Thyroid gland (tissue), 4 donors: Measurements from ENCODE around the gene TMEM117. TPM values are rescaled to one million over a fixed set of nuclear protein-coding genes. Genes with fewer than 3 reads are reported as not detected.

Experiments used
- DNase-seq, 2 donors: peaks; one replicate each; pipeline ENCODE4 v3.0.0-alpha.2; 2019
- H3K27ac ChIP-seq, 3 donors: fragments of 200-600 bp; sonication (generic); 1 replicate in 2 of 3; 2 replicates in 1 of 3; pipeline ENCODE4 v1.5.1; 2016 to 2019; ENCODE audit warnings: mild to moderate bottlenecking in 1 of 3, moderate library complexity in 1 of 3
- H3K27me3 ChIP-seq: fragments of 200-600 bp; sonication (generic); one replicate; pipeline ENCODE4 v1.5.1; 2019
- H3K36me3 ChIP-seq, 2 donors: fragments of 200-600 bp; sonication (generic); one replicate each; pipeline ENCODE4 v1.5.1; 2016 to 2019
- H3K4me1 ChIP-seq, 2 donors: fragments of 200-600 bp; sonication (generic); one replicate each; pipeline ENCODE4 v1.5.1; 2017 to 2019
- H3K4me3 ChIP-seq, 3 donors: fragments of 200-600 bp; sonication (generic); replicated peaks in 1 of 3; 1 replicate in 2 of 3; 2 replicates in 1 of 3; pipeline ENCODE4 v1.5.1; 2016; ENCODE audit warnings: mild to moderate bottlenecking in 1 of 3
- H3K9me3 ChIP-seq: fragments of 200-600 bp; sonication (generic); one replicate; pipeline ENCODE4 v1.5.1; 2017
- POLR2A ChIP-seq, 2 donors: fragments of 450-650 bp; IDR thresholded peaks; one replicate each; pipeline ENCODE4 v1.6.1; 2017; ENCODE audit warnings: antibody characterized with exemption in 2 of 2, mild to moderate bottlenecking in 2 of 2, moderate library complexity in 1 of 2
- WGBS, 2 donors: methylation state at CpG; one replicate each; pipeline ENCODE4 v1.1.5; 2017; 5-methylcytosine and 5-hydroxymethylcytosine counted together
- intact Hi-C: fragments of 100-400 bp; cut with DNase I; formaldehyde crosslinking; loops from one replicate; pipeline ENCODE4 v1.15.1; 2023
- total RNA-seq, 4 donors: library from RNA; depleted of rRNA; stranded (reverse); fragments of >200 nt; gene quantifications; one replicate each; pipeline ENCODE4 v1.2.3, GENCODE V29; 2016
- TF ChIP-seq, protein P1 (sequence below), 6 experiments: fragments of 200-600 bp in 3 of 6; fragments of 450-650 bp in 3 of 6; sonication (generic) in 3 of 6; IDR thresholded peaks; one replicate each; pipeline ENCODE4 v1.5.1; 2016 to 2019; ENCODE audit warnings: antibody characterized with exemption in 6 of 6, mild to moderate bottlenecking in 2 of 6, inconsistent platforms in 1 of 6, moderate library complexity in 1 of 6

TMEM117 gene
- total RNA-seq, 4 donors from 2014 or later = 18.9 to 32.4 (median 24.7) TPM

DNA sequence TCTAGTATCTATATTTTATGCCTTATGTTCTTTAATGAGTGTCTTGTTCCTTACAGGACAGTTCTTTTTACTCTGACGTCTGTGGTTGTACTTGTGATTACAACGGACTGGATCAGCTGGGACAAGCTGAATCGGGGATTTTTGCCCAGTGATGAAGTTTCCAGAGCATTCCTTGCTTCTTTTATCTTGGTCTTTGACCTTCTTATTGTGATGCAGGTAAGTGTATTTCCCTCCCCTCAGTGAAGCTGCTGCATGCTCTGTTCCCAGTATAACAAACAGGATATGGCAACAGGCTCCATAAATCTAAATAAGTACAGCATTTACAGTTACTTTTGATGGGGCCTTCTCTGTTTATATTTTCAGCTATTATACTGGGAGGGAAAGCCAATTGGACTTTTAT lies 463.6 kb downstream of the TMEM117 start:
- Histone ChIP-seq H3K27ac (no peak overlapping the region), H3K9me3 (no peaks in the 10 kb centered on the region), H3K4me3 (no peak overlapping the region), H3K27me3 (no peaks in the 10 kb centered on the region), H3K4me1 (no peaks in the 10 kb centered on the region), H3K36me3 (no peaks in the 10 kb centered on the region)
- TF ChIP-seq, protein P1, sequence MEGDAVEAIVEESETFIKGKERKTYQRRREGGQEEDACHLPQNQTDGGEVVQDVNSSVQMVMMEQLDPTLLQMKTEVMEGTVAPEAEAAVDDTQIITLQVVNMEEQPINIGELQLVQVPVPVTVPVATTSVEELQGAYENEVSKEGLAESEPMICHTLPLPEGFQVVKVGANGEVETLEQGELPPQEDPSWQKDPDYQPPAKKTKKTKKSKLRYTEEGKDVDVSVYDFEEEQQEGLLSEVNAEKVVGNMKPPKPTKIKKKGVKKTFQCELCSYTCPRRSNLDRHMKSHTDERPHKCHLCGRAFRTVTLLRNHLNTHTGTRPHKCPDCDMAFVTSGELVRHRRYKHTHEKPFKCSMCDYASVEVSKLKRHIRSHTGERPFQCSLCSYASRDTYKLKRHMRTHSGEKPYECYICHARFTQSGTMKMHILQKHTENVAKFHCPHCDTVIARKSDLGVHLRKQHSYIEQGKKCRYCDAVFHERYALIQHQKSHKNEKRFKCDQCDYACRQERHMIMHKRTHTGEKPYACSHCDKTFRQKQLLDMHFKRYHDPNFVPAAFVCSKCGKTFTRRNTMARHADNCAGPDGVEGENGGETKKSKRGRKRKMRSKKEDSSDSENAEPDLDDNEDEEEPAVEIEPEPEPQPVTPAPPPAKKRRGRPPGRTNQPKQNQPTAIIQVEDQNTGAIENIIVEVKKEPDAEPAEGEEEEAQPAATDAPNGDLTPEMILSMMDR (IDR thresholded peaks at IDR 0.05) = no peak
- no peak for TF ChIP-seq POLR2A (IDR thresholded peaks at IDR 0.05)
- intact Hi-C loops = no loop called here
- DNase-seq = no peak
- 71 to 81% methylated on average over 3 of the region's 3 CpGs for WGBS, 2 donors

DNA sequence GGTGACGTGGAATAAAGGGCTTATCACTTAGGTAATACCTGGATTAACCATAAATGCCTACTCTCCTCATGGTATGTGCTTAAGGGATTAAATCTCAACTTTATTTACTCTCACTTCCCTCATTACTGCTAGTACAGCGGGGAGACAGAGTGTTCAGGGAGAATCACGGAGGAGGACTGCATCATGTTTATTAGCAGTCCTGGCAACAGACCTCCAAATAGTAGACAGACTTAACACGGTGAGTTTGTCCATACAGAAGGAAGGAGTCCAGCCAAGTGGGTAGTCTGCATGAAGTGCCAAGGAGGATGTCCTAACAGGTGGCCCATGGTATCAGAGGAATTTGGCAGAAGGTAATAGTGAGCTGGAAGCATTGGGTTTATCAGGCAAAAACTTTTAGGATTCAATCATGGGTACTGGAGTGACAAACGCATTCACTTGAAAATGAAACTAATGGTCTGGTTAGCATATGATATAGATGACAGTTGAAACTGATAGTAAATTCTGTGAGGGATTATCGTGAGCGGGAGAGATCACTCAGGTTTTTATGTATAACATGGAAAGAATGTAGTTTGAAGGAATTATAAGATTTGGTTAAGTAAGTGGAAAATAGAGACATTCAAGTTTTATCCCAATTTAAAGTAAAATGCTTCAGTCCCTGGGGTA lies 471.8 kb downstream of the TMEM117 start:
- no peaks in the 10 kb centered on the region for H3K4me1 ChIP-seq
- no peak overlapping the region for H3K4me3 ChIP-seq
- WGBS, 2 donors = 90% methylated on average over 7 of the region's 7 CpGs
- DNase-seq = no peak
- intact Hi-C loops = no loop called here
- TF ChIP-seq POLR2A (IDR thresholded peaks at IDR 0.05) = no peak
- H3K27ac ChIP-seq = no peak overlapping the region
- H3K36me3 ChIP-seq = no peaks in the 10 kb centered on the region
- H3K27me3 ChIP-seq = no peaks in the 10 kb centered on the region
- H3K9me3 ChIP-seq = no peaks in the 10 kb centered on the region

DNA sequence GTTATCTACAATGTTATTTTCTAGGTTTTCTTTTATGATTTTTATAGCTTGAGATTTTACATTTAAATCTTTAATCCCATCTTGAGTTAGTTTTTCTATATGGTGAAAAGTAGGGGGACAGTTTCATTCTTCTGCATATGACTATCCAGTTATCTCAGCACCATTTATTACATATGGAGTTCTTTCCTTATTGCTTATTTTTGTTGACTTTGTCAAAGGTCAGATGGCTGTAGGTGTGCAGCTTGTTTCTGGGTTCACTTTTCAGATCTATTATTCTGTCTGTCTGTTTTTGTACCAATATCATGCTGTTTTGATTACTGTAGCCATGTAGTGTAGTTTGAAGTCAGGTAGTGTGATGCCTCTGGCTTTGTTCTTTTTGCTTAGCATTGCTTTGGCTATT lies 477.3 kb downstream of the TMEM117 start:
- Histone ChIP-seq H3K9me3 (no peaks in the 10 kb centered on the region), H3K4me1 (no peaks in the 10 kb centered on the region), H3K4me3 (no peak overlapping the region), H3K27me3 (no peaks in the 10 kb centered on the region), H3K27ac (no peak overlapping the region), H3K36me3 (no peaks in the 10 kb centered on the region)
- DNase-seq = no peak
- no peak for TF ChIP-seq POLR2A (IDR thresholded peaks at IDR 0.05)
- TF ChIP-seq, protein P1 (IDR thresholded peaks at IDR 0.05) = no peak
- intact Hi-C loops = no loop called here

DNA sequence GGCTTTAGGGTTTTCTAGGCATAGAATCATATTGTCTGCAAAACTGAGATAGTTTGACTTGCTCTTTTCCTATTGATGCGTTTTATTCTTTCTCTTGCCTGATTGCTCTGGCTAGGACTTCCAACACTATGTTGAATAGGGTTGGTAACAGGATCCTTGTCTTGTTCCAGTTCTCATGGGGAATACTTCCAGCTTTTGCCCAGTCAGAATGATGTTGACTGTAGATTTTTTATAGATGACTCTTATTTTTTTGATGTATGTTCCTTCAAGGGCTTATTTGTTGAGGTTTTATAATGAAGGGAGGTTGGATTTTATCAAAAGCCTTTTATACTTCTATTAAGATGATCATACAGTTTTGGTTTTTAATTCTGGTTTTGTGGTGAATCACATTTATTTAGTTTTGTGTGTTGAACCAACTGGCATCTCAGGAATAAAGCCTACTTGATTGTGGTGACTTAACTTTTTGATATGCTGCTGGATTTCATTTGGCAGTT lies 478.2 kb downstream of the TMEM117 start:
- H3K27ac ChIP-seq = no peak overlapping the region
- DNase-seq = no peak
- H3K27me3 ChIP-seq = no peaks in the 10 kb centered on the region
- H3K4me3 ChIP-seq = no peak overlapping the region
- TF ChIP-seq, protein P1 (IDR thresholded peaks at IDR 0.05) = no peak
- no peak for TF ChIP-seq POLR2A (IDR thresholded peaks at IDR 0.05)
- H3K4me1 ChIP-seq = no peaks in the 10 kb centered on the region
- H3K36me3 ChIP-seq = no peaks in the 10 kb centered on the region
- H3K9me3 ChIP-seq = no peaks in the 10 kb centered on the region
- intact Hi-C loops = no loop called here
- WGBS, 2 donors = 89 to 92% methylated on average over 1 of the region's 1 CpG

DNA sequence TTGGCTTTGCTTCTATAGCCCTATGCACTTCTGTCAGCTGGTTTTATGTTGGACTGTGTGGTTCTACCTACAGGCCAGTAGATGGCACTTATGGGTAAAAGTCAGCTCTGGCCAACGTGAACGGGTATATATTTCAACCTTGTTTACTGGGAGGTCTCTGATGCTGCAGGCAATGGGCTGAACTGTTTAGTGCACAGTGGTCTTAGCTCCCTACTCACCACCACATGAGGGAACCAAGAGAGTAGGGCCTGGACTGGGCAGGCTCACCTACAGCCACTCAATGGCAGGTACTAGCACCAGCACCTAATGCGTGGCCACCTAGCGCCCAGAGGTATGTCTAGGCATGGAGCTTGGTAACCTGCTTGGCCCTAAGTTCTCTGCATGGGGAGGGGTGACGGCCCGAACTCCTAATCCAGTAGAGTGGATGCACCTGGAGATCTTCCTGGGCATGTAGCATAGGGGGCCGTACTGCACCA lies 481.8 kb downstream of the TMEM117 start:
- DNase-seq = no peak
- no peak overlapping the region for H3K27ac ChIP-seq
- TF ChIP-seq POLR2A (IDR thresholded peaks at IDR 0.05) = no peak
- TF ChIP-seq, protein P1 (IDR thresholded peaks at IDR 0.05) = peak in 5 of 6 experiments; percentile 22 to 61 (median 52)
- H3K4me3 ChIP-seq = no peak overlapping the region
- intact Hi-C loops = no loop called here
- no peaks in the 10 kb centered on the region for H3K9me3 ChIP-seq
- H3K36me3 ChIP-seq = no peaks in the 10 kb centered on the region
- no peaks in the 10 kb centered on the region for H3K27me3 ChIP-seq
- 73 to 88% methylated on average over 5 to 6 of the region's 7 CpGs for WGBS, 2 donors
- H3K4me1 ChIP-seq = no peaks in the 10 kb centered on the region
